Measurements from ENCODE around the gene KLHL36. TPM values are rescaled to one million over a fixed set of nuclear protein-coding genes. Genes with fewer than 3 reads are reported as not detected.
A peak's percentile ranks its signal among the peaks of the same experiment; 100 is the strongest.
"Not testable (repeated sequence)": the region's sequence is repeated elsewhere in the genome, so short reads cannot be mapped to it uniquely, and the experiment has no call there.

KLHL36 gene
- total and polyA plus RNA-seq, 10 donors, result 17.8 to 93.6 (median 66.9) TPM

- 47 to 56% (median 48%) methylated on average over 6 of the region's 6 CpGs for WGBS, 5 donors
- TF ChIP-seq POLR2A (IDR thresholded peaks at IDR 0.05) (no peak), POLR2AphosphoS5 (IDR thresholded peaks at IDR 0.05) (no peak), CTCF (IDR thresholded peaks at IDR 0.05 in 8 of 11, conservative IDR thresholded peaks at IDR 0.05 in 3 of 11) (no peak)
- peaks cover 0 to 9% (median 0%) of the 10 kb centered on the region in 7 donors for H3K27me3 ChIP-seq (replicated peaks in 1 of 7)
- DNase-seq, result no peak
- H3K4me3 ChIP-seq, result no peak overlapping the region
- H3K4me1 ChIP-seq, result peaks cover 0 to 23% (median 3%) of the 10 kb centered on the region in 6 donors
- H3K9me3 ChIP-seq, result no peaks in the 10 kb centered on the region
- no peaks in the 10 kb centered on the region for H3K36me3 ChIP-seq
- H3K27ac ChIP-seq, result no peak overlapping the region
- intact Hi-C loops (cut with DNase I; ENCODE audit: low total_unique reads), result no loop called here
Observed at GRCh38 chr16:84687715-84688114, 39.4 kb downstream of the KLHL36 start.

GRCh38 chr16:84688163-84688562 lies 39.9 kb downstream of the KLHL36 start:
- H3K9me3 ChIP-seq; H3K4me3 ChIP-seq; H3K27ac ChIP-seq; H3K36me3 ChIP-seq; H3K27me3 ChIP-seq (replicated peaks in 1 of 7); DNase-seq; intact Hi-C loops (cut with DNase I; ENCODE audit: low total_unique reads): not testable (repeated sequence)
- peaks cover 0 to 23% (median 3%) of the 10 kb centered on the region in 6 donors for H3K4me1 ChIP-seq
- WGBS, 5 donors, result 94 to 97% (median 95%) methylated on average over 4 of the region's 4 CpGs

- Histone ChIP-seq H3K27ac (no peak overlapping the region), H3K9me3 (no peaks in the 10 kb centered on the region), H3K4me3 (no peak overlapping the region), H3K4me1 (peaks cover 0 to 23% (median 3%) of the 10 kb centered on the region in 6 donors), H3K27me3 (replicated peaks in 1 of 7) (peaks cover 0 to 5% (median 0%) of the 10 kb centered on the region in 7 donors), H3K36me3 (no peaks in the 10 kb centered on the region)
- intact Hi-C loops (cut with DNase I; ENCODE audit: low total_unique reads), result no loop called here
- TF ChIP-seq CTCF (IDR thresholded peaks at IDR 0.05 in 8 of 11, conservative IDR thresholded peaks at IDR 0.05 in 3 of 11) (no peak), POLR2A (IDR thresholded peaks at IDR 0.05) (no peak), POLR2AphosphoS5 (IDR thresholded peaks at IDR 0.05) (no peak)
- WGBS, 5 donors, result 74 to 86% (median 76%) methylated on average over 8 of the region's 8 CpGs
- peak; percentile 12 for DNase-seq
Observed at GRCh38 chr16:84689111-84689510, 40.8 kb downstream of the KLHL36 start.

GRCh38 chr16:84690088-84690819 lies 41.9 kb downstream of the KLHL36 start:
- 85 to 92% (median 89%) methylated on average over 6 of the region's 6 CpGs for WGBS, 5 donors
- no peaks in the 10 kb centered on the region for H3K27me3 ChIP-seq (replicated peaks in 1 of 7)
- intact Hi-C loops (cut with DNase I; ENCODE audit: low total_unique reads), result no loop called here
- no peak for TF ChIP-seq POLR2AphosphoS5 (IDR thresholded peaks at IDR 0.05)
- TF ChIP-seq POLR2A (IDR thresholded peaks at IDR 0.05), result no peak
- TF ChIP-seq CTCF (IDR thresholded peaks at IDR 0.05 in 8 of 11, conservative IDR thresholded peaks at IDR 0.05 in 3 of 11), result no peak
- no peaks in the 10 kb centered on the region for H3K36me3 ChIP-seq
- no peaks in the 10 kb centered on the region for H3K9me3 ChIP-seq
- no peak overlapping the region for H3K4me3 ChIP-seq
- H3K4me1 ChIP-seq, result peaks cover 0 to 23% (median 3%) of the 10 kb centered on the region in 6 donors
- no peak overlapping the region for H3K27ac ChIP-seq
- DNase-seq, result peak; percentile 4

Data from spleen (tissue), 11 donors.